Mesenchymal stem cell (in vitro differentiated cells and primary cell): ENCODE data around the gene TPM1. TPM values are rescaled to one million over a fixed set of nuclear protein-coding genes. Genes with fewer than 3 reads are reported as not detected.
"Not testable (repeated sequence)": the region's sequence is repeated elsewhere in the genome, so short reads cannot be mapped to it uniquely, and the experiment has no call there.

ENCODE experiments used
- DNase-seq: peaks from one replicate; pipeline ENCODE4 v3.0.0-alpha.2; 2013
- H2AFZ ChIP-seq: one replicate; pipeline ENCODE4 v1.6.1; 2013; ENCODE audit warnings: low read depth, mild to moderate bottlenecking, control low read depth, inconsistent platforms, low read length, moderate library complexity
- H2AK5ac ChIP-seq: 2 replicates; pipeline ENCODE4 v1.6.1; 2013; ENCODE audit warnings: low read length, moderate library complexity, mild to moderate bottlenecking, inconsistent platforms; ENCODE audit not compliant: severe bottlenecking
- H2BK120ac ChIP-seq: one replicate; pipeline ENCODE4 v1.6.1; 2013; ENCODE audit warnings: low read depth, mild to moderate bottlenecking, inconsistent platforms, low read length, moderate library complexity
- H2BK12ac ChIP-seq, 2 experiments: one replicate each; pipeline ENCODE4 v1.6.1; 2013; ENCODE audit warnings: inconsistent platforms in 2 of 2, low read length in 2 of 2, mild to moderate bottlenecking in 2 of 2, moderate library complexity in 2 of 2, control low read depth in 1 of 2
- H2BK15ac ChIP-seq: one replicate; pipeline ENCODE4 v1.6.1; 2013; ENCODE audit warnings: mild to moderate bottlenecking, low read depth, inconsistent platforms; ENCODE audit not compliant: poor library complexity, severe bottlenecking
- H2BK5ac ChIP-seq: 2 replicates; pipeline ENCODE4 v1.6.1; 2013; ENCODE audit warnings: low read depth, mild to moderate bottlenecking, low read length, control low read depth, inconsistent platforms; ENCODE audit not compliant: poor library complexity, severe bottlenecking
- H3K14ac ChIP-seq, 2 experiments: one replicate each; pipeline ENCODE4 v1.6.1; 2013; ENCODE audit warnings: inconsistent platforms in 2 of 2, low read length in 2 of 2, control low read depth in 1 of 2, mild to moderate bottlenecking in 1 of 2, moderate library complexity in 1 of 2
- H3K18ac ChIP-seq, 2 experiments: one replicate each; pipeline ENCODE4 v1.6.1; 2013; ENCODE audit warnings: inconsistent platforms in 2 of 2, low read length in 2 of 2, control low read depth in 1 of 2, low read depth in 1 of 2, mild to moderate bottlenecking in 1 of 2
- H3K23ac ChIP-seq, 2 experiments: one replicate each; pipeline ENCODE4 v1.6.1; 2013; ENCODE audit warnings: inconsistent platforms in 2 of 2, low read length in 2 of 2, mild to moderate bottlenecking in 2 of 2, moderate library complexity in 2 of 2, control low read depth in 1 of 2
- H3K27ac ChIP-seq: 2 replicates; pipeline ENCODE4 v1.5.1; 2013; ENCODE audit warnings: mild to moderate bottlenecking, moderate library complexity, low read length, control low read depth, inconsistent platforms; ENCODE audit not compliant: poor library complexity, severe bottlenecking
- H3K27me3 ChIP-seq, 2 experiments: 2 replicates each; pipeline versions ENCODE4 v1.6.1 to v1.7.0; 2013; ENCODE audit warnings: low read length in 2 of 2, mild to moderate bottlenecking in 2 of 2, moderate library complexity in 2 of 2, control low read depth in 1 of 2, inconsistent platforms in 1 of 2; ENCODE audit not compliant: control insufficient read depth in 1 of 2, insufficient read depth in 1 of 2
- H3K36me3 ChIP-seq, 2 experiments: 2 replicates each; pipeline versions ENCODE4 v1.6.1 to v1.7.0; 2013; ENCODE audit warnings: low read length in 2 of 2, control low read depth in 1 of 2, inconsistent platforms in 1 of 2, low read depth in 1 of 2, mild to moderate bottlenecking in 1 of 2; ENCODE audit not compliant: insufficient read depth in 2 of 2, control insufficient read depth in 1 of 2
- H3K4ac ChIP-seq, 2 experiments: one replicate each; pipeline ENCODE4 v1.6.1; 2013; ENCODE audit warnings: inconsistent platforms in 2 of 2, low read length in 2 of 2, mild to moderate bottlenecking in 2 of 2, moderate library complexity in 2 of 2, control low read depth in 1 of 2, low read depth in 1 of 2
- H3K4me1 ChIP-seq: 2 replicates; pipeline ENCODE4 v1.6.1; 2013; ENCODE audit warnings: low read depth, low read length, control low read depth; ENCODE audit not compliant: control insufficient read depth, insufficient read depth
- H3K4me2 ChIP-seq: 2 replicates; pipeline ENCODE4 v1.6.1; 2013; ENCODE audit warnings: low read length, mild to moderate bottlenecking, inconsistent platforms; ENCODE audit not compliant: poor library complexity, severe bottlenecking
- H3K4me3 ChIP-seq, 2 experiments: 2 replicates each; pipeline versions ENCODE4 v1.5.1 to v1.7.0; 2013; ENCODE audit warnings: low read length in 2 of 2, mild to moderate bottlenecking in 2 of 2, control low read depth in 1 of 2, low read depth in 1 of 2; ENCODE audit not compliant: insufficient read depth in 1 of 2
- H3K79me1 ChIP-seq: replicated peaks from 2 replicates; pipeline ENCODE4 v1.6.1; 2013; ENCODE audit warnings: mild to moderate bottlenecking, control low read depth, low read length, inconsistent platforms; ENCODE audit not compliant: poor library complexity, severe bottlenecking
- H3K9ac ChIP-seq: 2 replicates; pipeline ENCODE4 v1.7.0; 2013; ENCODE audit warnings: mild to moderate bottlenecking, low read length, moderate library complexity
- H3K9me3 ChIP-seq: 2 replicates; pipeline ENCODE4 v1.7.0; 2013; ENCODE audit warnings: mild to moderate bottlenecking, low read length; ENCODE audit not compliant: control insufficient read depth
- H4K8ac ChIP-seq: one replicate; pipeline ENCODE4 v1.6.1; 2013; ENCODE audit warnings: inconsistent platforms, mild to moderate bottlenecking, low read length, moderate library complexity
- H4K91ac ChIP-seq: one replicate; pipeline ENCODE4 v1.6.1; 2013; ENCODE audit warnings: mild to moderate bottlenecking, low read length, inconsistent platforms
- whole genome bisulfite sequencing: methylation state at CpG from one replicate; pipeline ENCODE4 v1.1.7; 2013; ENCODE audit warnings: mixed read lengths; 5-methylcytosine and 5-hydroxymethylcytosine counted together
- polyA plus RNA-seq, 2 experiments: library from polyadenylated mRNA; stranded (reverse); fragments of 200-250 nt; gene quantifications; one replicate each; pipeline ENCODE4 v1.2.3, GENCODE V29; 2013

Gene TPM1
- polyA plus RNA-seq (2013, experiment 1 of 2): 825 TPM
- 826 TPM for polyA plus RNA-seq (2013, experiment 2 of 2)

DNA sequence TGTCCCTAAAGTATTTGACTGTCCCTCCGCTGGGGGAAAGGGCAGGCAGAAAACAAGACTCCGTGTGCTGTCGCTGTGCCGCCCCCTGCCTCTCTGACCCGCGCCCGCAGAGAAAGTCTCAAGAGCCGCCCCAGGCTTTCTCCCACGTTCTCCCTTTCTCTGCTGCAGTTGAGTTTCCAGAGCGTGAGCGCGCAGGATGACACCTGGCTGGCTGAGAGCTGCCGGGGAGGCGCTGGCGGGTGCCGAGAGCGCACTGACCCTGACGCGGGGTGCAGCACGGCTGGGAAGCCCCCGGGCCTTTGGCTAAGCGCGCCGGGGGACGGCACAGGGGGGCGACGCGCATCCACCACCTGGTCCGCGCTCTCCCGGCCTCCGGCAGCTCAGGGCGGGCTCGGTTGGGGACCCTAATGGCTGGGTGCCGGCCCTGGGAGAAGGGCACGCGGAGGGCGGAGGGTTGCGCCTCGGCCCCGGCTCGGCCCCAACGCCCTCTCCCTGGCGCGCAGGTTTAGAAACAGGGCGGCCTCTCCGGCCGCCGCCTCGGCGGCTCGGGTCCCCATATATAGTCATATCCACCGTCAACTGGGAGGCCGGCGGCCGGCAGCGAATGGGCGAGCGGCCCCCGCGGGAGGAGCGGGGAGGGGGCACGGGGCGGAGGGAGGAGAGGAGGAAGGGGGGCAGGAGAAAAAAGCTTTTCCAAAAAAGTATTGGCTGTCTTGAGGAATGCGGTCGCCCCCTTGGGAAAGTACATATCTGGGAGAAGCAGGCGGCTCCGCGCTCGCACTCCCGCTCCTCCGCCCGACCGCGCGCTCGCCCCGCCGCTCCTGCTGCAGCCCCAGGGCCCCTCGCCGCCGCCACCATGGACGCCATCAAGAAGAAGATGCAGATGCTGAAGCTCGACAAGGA lies at the start of gene TPM1:
TSS of gene TPM1 (plus strand) at position 774 of the 903 bp plus-strand sequence. CDS start at position 857, 83 bp downstream.
- Histone ChIP-seq H4K8ac (peak within 1 kb of the TSS; percentile 90), H3K18ac (peak within 1 kb of the TSS; percentile 97 to 99), H2AFZ (peak within 1 kb of the TSS; percentile 54), H3K4me2 (peak within 1 kb of the TSS; percentile 69), H3K14ac (peak within 1 kb of the TSS; percentile 90 to 98), H3K36me3 (peaks cover 0 to 17% of the 10 kb centered on the region in 2 experiments), H2BK120ac (peak within 1 kb of the TSS; percentile 93), H2AK5ac (peak within 1 kb of the TSS; percentile 90), H2BK12ac (peak within 1 kb of the TSS; percentile 61 to 87), H3K9ac (peak within 1 kb of the TSS; percentile 84), H4K91ac (peak within 1 kb of the TSS; percentile 88), H3K4ac (peak within 1 kb of the TSS; percentile 91 to 94), H3K27ac (peak within 1 kb of the TSS; percentile 100), H2BK5ac (peak within 1 kb of the TSS; percentile 96), H3K4me1 (peaks cover 5% of the 10 kb centered on the region), H3K4me3 (peak within 1 kb of the TSS; percentile 83 to 91), H3K9me3 (no peaks in the 10 kb centered on the region), H3K79me1 (no peaks in the 10 kb centered on the region), H2BK15ac (peak within 1 kb of the TSS; percentile 92), H3K27me3 (peaks cover 0 to 5% of the 10 kb centered on the region in 2 experiments), H3K23ac (peak within 1 kb of the TSS in 1 of 2 experiments; percentile 92)
- DNase-seq: peak; percentile 94
- 1% methylated on average over 68 of the region's 84 CpGs for WGBS

DNA sequence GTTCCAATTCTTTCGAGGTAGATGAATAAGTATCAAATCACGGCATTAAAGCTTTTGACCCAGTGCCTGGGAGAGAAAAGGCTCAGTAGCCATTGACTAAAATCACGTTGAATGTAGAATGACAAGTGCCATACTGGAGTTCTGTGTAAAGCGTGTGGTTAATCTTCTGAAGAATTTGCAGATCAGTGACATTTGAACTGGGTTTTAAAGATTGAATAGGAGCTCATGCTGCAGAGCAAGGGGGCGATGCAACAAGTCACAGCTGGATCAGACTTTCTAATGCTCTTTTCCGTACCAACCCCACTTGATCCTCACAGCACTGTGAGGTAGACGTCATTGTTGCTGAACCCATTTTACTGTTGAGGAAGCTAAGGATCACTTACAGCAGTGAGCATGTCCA lies 49.5 kb upstream of the TPM1 start:
- Histone ChIP-seq H3K79me1 (no peaks in the 10 kb centered on the region), H3K36me3 (no peaks in the 10 kb centered on the region), H2BK15ac (no peak overlapping the region), H3K4ac (no peak overlapping the region), H4K8ac (no peak overlapping the region), H2AFZ (no peak overlapping the region), H2BK12ac (no peak overlapping the region), H3K4me3 (no peak overlapping the region), H3K27ac (no peak overlapping the region), H3K18ac (no peak overlapping the region), H2BK120ac (no peak overlapping the region), H3K23ac (no peak overlapping the region), H3K27me3 (peaks cover 0 to 5% of the 10 kb centered on the region in 2 experiments), H3K9ac (no peak overlapping the region), H2AK5ac (peak overlapping the region; percentile 49), H3K14ac (no peak overlapping the region), H3K4me1 (peaks cover 11% of the 10 kb centered on the region), H2BK5ac (no peak overlapping the region), H3K4me2 (no peak overlapping the region), H3K9me3 (no peaks in the 10 kb centered on the region), H4K91ac (no peak overlapping the region)
- WGBS: 97% methylated on average over 7 of the region's 7 CpGs
- no peak for DNase-seq

GRCh38 chr15:62993632-62994031 lies 48.9 kb upstream of the TPM1 start:
- not testable (repeated sequence) for H2AK5ac ChIP-seq, H4K8ac ChIP-seq, H2BK12ac ChIP-seq, H3K9ac ChIP-seq, H3K36me3 ChIP-seq, H3K4ac ChIP-seq, H3K27ac ChIP-seq, H3K79me1 ChIP-seq, H2AFZ ChIP-seq, H3K14ac ChIP-seq, H3K4me3 ChIP-seq, H2BK15ac ChIP-seq, H2BK120ac ChIP-seq, DNase-seq, H4K91ac ChIP-seq, H3K4me2 ChIP-seq, H2BK5ac ChIP-seq, H3K9me3 ChIP-seq, H3K27me3 ChIP-seq, H3K18ac ChIP-seq, H3K23ac ChIP-seq
- peaks cover 10% of the 10 kb centered on the region for H3K4me1 ChIP-seq
- 96% methylated on average over 3 of the region's 4 CpGs for whole genome bisulfite sequencing

DNA sequence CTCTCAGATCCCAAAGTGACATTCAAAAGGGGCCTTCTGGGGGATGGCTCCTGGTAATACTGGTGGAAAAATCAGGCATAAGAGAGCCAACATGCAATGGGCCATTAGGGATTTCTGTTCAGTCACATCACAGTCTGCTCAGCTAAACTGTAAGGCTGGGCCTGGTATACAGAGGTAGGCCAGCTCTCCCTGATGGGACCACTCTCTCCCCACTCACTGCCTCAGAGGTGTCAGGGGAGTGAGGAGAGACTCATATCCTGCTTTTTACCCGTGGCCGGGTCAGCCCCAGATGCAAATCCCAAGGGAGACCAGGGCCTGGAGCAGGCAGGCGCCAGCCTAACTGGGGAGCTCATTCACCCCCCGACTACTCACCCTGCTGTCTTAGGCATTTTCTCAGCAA lies 48.1 kb upstream of the TPM1 start:
- Histone ChIP-seq H2BK12ac (no peak overlapping the region), H3K27ac (no peak overlapping the region), H3K9me3 (no peaks in the 10 kb centered on the region), H3K4me2 (no peak overlapping the region), H2AK5ac (peak overlapping the region; percentile 89), H3K4me1 (peaks cover 9% of the 10 kb centered on the region), H4K8ac (peak overlapping the region; percentile 40), H3K4me3 (no peak overlapping the region), H3K23ac (no peak overlapping the region), H2AFZ (no peak overlapping the region), H2BK5ac (no peak overlapping the region), H2BK15ac (peak overlapping the region; percentile 3), H3K4ac (no peak overlapping the region), H3K18ac (no peak overlapping the region), H3K36me3 (no peaks in the 10 kb centered on the region), H3K14ac (no peak overlapping the region), H2BK120ac (no peak overlapping the region), H3K27me3 (peaks cover 0 to 9% of the 10 kb centered on the region in 2 experiments), H3K9ac (no peak overlapping the region), H3K79me1 (no peaks in the 10 kb centered on the region), H4K91ac (no peak overlapping the region)
- WGBS: 73% methylated on average over 4 of the region's 4 CpGs
- no peak for DNase-seq
